G401.6 (cell line): ENCODE results near the gene WDR5.

Experiments used
- FAIRE-seq: peaks from 2 replicates; lab custom pipeline; 2012; peaks lifted over from hg19 to GRCh38; lab: Jason Lieb, UNC

WDR5 gene

GRCh38 chr9:134132208-134132870, 3.5 kb upstream of the WDR5 start:
- FAIRE-seq: no peak

GRCh38 chr9:134134949-134135342, 936 bp upstream of the WDR5 start:
- no peak for FAIRE-seq

GRCh38 chr9:134136118-134136995, 475 bp downstream of the WDR5 start:
- no peak for FAIRE-seq

GRCh38 chr9:134136996-134137299, 1.1 kb downstream of the WDR5 start:
- no peak for FAIRE-seq

GRCh38 chr9:134138292-134138691, 2.4 kb downstream of the WDR5 start:
- no peak for FAIRE-seq

- FAIRE-seq: no peak
Measured at GRCh38 chr9:134139081-134139480, 3.2 kb downstream of the WDR5 start.

- no peak for FAIRE-seq
Measured at GRCh38 chr9:134141906-134142305, 6.0 kb downstream of the WDR5 start.

- FAIRE-seq: no peak
Measured at GRCh38 chr9:134144801-134145200, 8.9 kb downstream of the WDR5 start.

GRCh38 chr9:134145262-134145661, 9.4 kb downstream of the WDR5 start:
- no peak for FAIRE-seq

GRCh38 chr9:134146774-134147493, 11.1 kb downstream of the WDR5 start:
- FAIRE-seq: no peak

- FAIRE-seq: no peak
Measured at GRCh38 chr9:134149380-134149779, 13.5 kb downstream of the WDR5 start.

GRCh38 chr9:134150557-134151214, 14.8 kb downstream of the WDR5 start:
- no peak for FAIRE-seq

GRCh38 chr9:134152022-134152448, 16.2 kb downstream of the WDR5 start:
- no peak for FAIRE-seq

- FAIRE-seq: no peak
Measured at GRCh38 chr9:134152488-134152887, 16.6 kb downstream of the WDR5 start.

- no peak for FAIRE-seq
Measured at GRCh38 chr9:134153450-134153849, 17.6 kb downstream of the WDR5 start.

GRCh38 chr9:134154262-134154701, 18.4 kb downstream of the WDR5 start:
- no peak for FAIRE-seq

- no peak for FAIRE-seq
Measured at GRCh38 chr9:134155812-134156377, 20.0 kb downstream of the WDR5 start.

GRCh38 chr9:134156564-134157377, 20.9 kb downstream of the WDR5 start:
- no peak for FAIRE-seq

GRCh38 chr9:134157378-134157885, 21.6 kb downstream of the WDR5 start:
- FAIRE-seq: no peak

- FAIRE-seq: no peak
Measured at GRCh38 chr9:134158242-134158641, 22.4 kb downstream of the WDR5 start.

GRCh38 chr9:134158753-134159392, 23.0 kb downstream of the WDR5 start:
- FAIRE-seq: no peak
